ENCODE data around the gene GJB3. TPM values are rescaled to one million over a fixed set of nuclear protein-coding genes. Genes with fewer than 3 reads are reported as not detected.

Gene GJB3
- total and polyA plus RNA-seq, 4 donors, result 0.15 to 0.33 (median 0.17) TPM; not detected in 1

- TF ChIP-seq ZBTB33 (IDR thresholded peaks at IDR 0.05), result no peak
Observed at GRCh38 chr1:34779005-34779404, 2.0 kb upstream of the GJB3 start (continued).

- Histone ChIP-seq H3K9me3 (ENCODE audit: control insufficient read depth in 4 of 4, low read length in 3 of 4) (no peaks in the 10 kb centered on the region), H3K9ac (ENCODE audit: low read depth in 1 of 2, low read length in 2 of 2) (no peak overlapping the region), H3K4me1 (ENCODE audit: control insufficient read depth in 4 of 4, insufficient read depth in 4 of 4, low read length in 3 of 4) (peaks cover 7 to 17% (median 11%) of the 10 kb centered on the region in 4 donors), H3K27me3 (ENCODE audit: control insufficient read depth in 4 of 4, insufficient read depth in 4 of 4, low read length in 3 of 4) (no peaks in the 10 kb centered on the region), H3K27ac (ENCODE audit: low read depth in 1 of 2, low read length in 2 of 2) (no peak overlapping the region), H3K4me3 (ENCODE audit: low read depth in 1 of 3, low read length in 3 of 3) (no peak overlapping the region), H3K36me3 (ENCODE audit: control insufficient read depth in 4 of 4, insufficient read depth in 3 of 4, low read depth in 1 of 4, low read length in 3 of 4) (no peaks in the 10 kb centered on the region)
- 84% methylated on average over 5 of the region's 5 CpGs for WGBS
- DNase-seq (ENCODE audit: low spot score), result no peak
- no peak for TF ChIP-seq CTCF (IDR thresholded peaks at IDR 0.05; ENCODE audit: low read depth, low read length, missing input control)
- TF ChIP-seq REST (IDR thresholded peaks at IDR 0.05), result no peak
- TF ChIP-seq ATF3 (IDR thresholded peaks at IDR 0.05), result no peak
- TF ChIP-seq EGR1 (IDR thresholded peaks at IDR 0.05; ENCODE audit: low read depth in 2 of 2), result no peak
- TF ChIP-seq SP1 (IDR thresholded peaks at IDR 0.05), result no peak
- no peak for TF ChIP-seq TAF1 (conservative IDR thresholded peaks at IDR 0.05)
- TF ChIP-seq FOXA1 (IDR thresholded peaks at IDR 0.05), result no peak
- TF ChIP-seq YY1 (IDR thresholded peaks at IDR 0.05), result no peak
Observed at GRCh38 chr1:34779526-34779925, 1.5 kb upstream of the GJB3 start.

- H3K9me3 ChIP-seq (ENCODE audit: control insufficient read depth in 4 of 4, low read length in 3 of 4), result no peaks in the 10 kb centered on the region
- H3K27me3 ChIP-seq (ENCODE audit: control insufficient read depth in 4 of 4, insufficient read depth in 4 of 4, low read length in 3 of 4), result no peaks in the 10 kb centered on the region
- no peak overlapping the region for H3K4me3 ChIP-seq (ENCODE audit: low read depth in 1 of 3, low read length in 3 of 3)
- H3K4me1 ChIP-seq (ENCODE audit: control insufficient read depth in 4 of 4, insufficient read depth in 4 of 4, low read length in 3 of 4), result peaks cover 7 to 21% (median 13%) of the 10 kb centered on the region in 4 donors
- no peak overlapping the region for H3K27ac ChIP-seq (ENCODE audit: low read depth in 1 of 2, low read length in 2 of 2)
- DNase-seq (ENCODE audit: low spot score), result no peak
- TF ChIP-seq TAF1 (conservative IDR thresholded peaks at IDR 0.05), result no peak
- H3K36me3 ChIP-seq (ENCODE audit: control insufficient read depth in 4 of 4, insufficient read depth in 3 of 4, low read depth in 1 of 4, low read length in 3 of 4), result no peaks in the 10 kb centered on the region
- no peak overlapping the region for H3K9ac ChIP-seq (ENCODE audit: low read depth in 1 of 2, low read length in 2 of 2)
- WGBS, result 91% methylated on average over 5 of the region's 5 CpGs
Observed at GRCh38 chr1:34779962-34780361, 1.1 kb upstream of the GJB3 start.

Data from liver (tissue), 9 donors.